Endodermal cell (in vitro differentiated cells): ENCODE measurements around the gene YPEL4. TPM values are rescaled to one million over a fixed set of nuclear protein-coding genes. Genes with fewer than 3 reads are reported as not detected.

Experiments
- DNase-seq: peaks from one replicate; pipeline ENCODE4 v3.0.0-alpha.2; 2017
- H3K27ac ChIP-seq: 2 replicates; pipeline ENCODE4 v1.5.1; 2013; ENCODE audit warnings: mild to moderate bottlenecking, low read depth, low read length, moderate library complexity
- H3K27me3 ChIP-seq: 2 replicates; pipeline ENCODE4 v1.6.1; 2013; ENCODE audit warnings: mild to moderate bottlenecking, low read length, moderate library complexity; ENCODE audit not compliant: insufficient read depth, control insufficient read depth, poor library complexity, severe bottlenecking
- H3K36me3 ChIP-seq: 2 replicates; pipeline ENCODE4 v1.7.0; 2013; ENCODE audit warnings: mild to moderate bottlenecking, low read length, moderate library complexity; ENCODE audit not compliant: control insufficient read depth, insufficient read depth
- H3K4me1 ChIP-seq: one replicate; pipeline ENCODE4 v1.7.0; 2013; ENCODE audit warnings: low read length; ENCODE audit not compliant: control insufficient read depth, insufficient read depth
- H3K4me3 ChIP-seq: 2 replicates; pipeline ENCODE4 v1.5.1; 2013; ENCODE audit warnings: mild to moderate bottlenecking, low read length, moderate library complexity
- H3K9ac ChIP-seq: 2 replicates; pipeline ENCODE4 v1.6.1; 2013; ENCODE audit warnings: mild to moderate bottlenecking, low read length, moderate library complexity; ENCODE audit not compliant: poor library complexity, severe bottlenecking; ENCODE audit errors: extremely low read depth
- H3K9me3 ChIP-seq: 2 replicates; pipeline ENCODE4 v1.6.1; 2013; ENCODE audit warnings: mild to moderate bottlenecking, low read length, moderate library complexity; ENCODE audit not compliant: control insufficient read depth
- H3K27ac Mint-ChIP-seq: 2 replicates; pipeline ENCODE4 v1.8.0; 2020; ENCODE audit warnings: mixed read lengths
- H3K27me3 Mint-ChIP-seq: 2 replicates; pipeline ENCODE4 v1.8.0; 2021; ENCODE audit warnings: mild to moderate bottlenecking, mixed read lengths; ENCODE audit not compliant: insufficient read depth
- H3K36me3 Mint-ChIP-seq: 2 replicates; pipeline ENCODE4 v1.8.0; 2020; ENCODE audit warnings: low read depth, mixed read lengths
- H3K4me1 Mint-ChIP-seq: 2 replicates; pipeline ENCODE4 v1.8.0; 2020; ENCODE audit warnings: mixed read lengths
- H3K4me3 Mint-ChIP-seq: 2 replicates; pipeline ENCODE4 v1.8.0; 2020; ENCODE audit warnings: mild to moderate bottlenecking, moderate library complexity, mixed read lengths
- H3K9me3 Mint-ChIP-seq: 2 replicates; pipeline ENCODE4 v1.8.0; 2020; ENCODE audit warnings: mild to moderate bottlenecking, mixed read lengths
- CTCF ChIP-seq: fragments of 200-600 bp; sonication (generic); conservative IDR thresholded peaks from 2 replicates; pipeline ENCODE4 v1.5.0; 2021; ENCODE audit warnings: antibody characterized with exemption, mild to moderate bottlenecking
- WGBS, 2 experiments: methylation state at CpG; one replicate each; pipeline versions ENCODE4 v1.1.5 to v1.1.7; 2013; ENCODE audit warnings: missing lambda C conversion rate in 2 of 2, mixed read lengths in 1 of 2; ENCODE audit not compliant: insufficient coverage in 1 of 2, insufficient read length in 1 of 2; 5-methylcytosine and 5-hydroxymethylcytosine counted together
- total RNA-seq, 2 donors: library from RNA; stranded (reverse); fragmentation: NEBNext Ultra II Directional in 1 of 2; extraction: Animal tissue kit (Norgen Biotek cat#: 25700) in 1 of 2; gene quantifications; 2 replicates in 1 of 2; 3 replicates in 1 of 2; pipeline ENCODE4 v1.2.1, GENCODE V29; 2021

The YPEL4 gene
- total RNA-seq, 2 donors from 2014 or later, result not detected

GRCh38 chr11:57632116-57632515 lies 17.6 kb downstream of the YPEL4 start:
- Mint-ChIP-seq H3K36me3 (no peaks in the 10 kb centered on the region), H3K4me3 (no peak overlapping the region), H3K9me3 (no peaks in the 10 kb centered on the region), H3K27ac (no peak overlapping the region), H3K27me3 (peaks cover 14% of the 10 kb centered on the region), H3K4me1 (no peaks in the 10 kb centered on the region)
- no peaks in the 10 kb centered on the region for H3K9me3 ChIP-seq
- H3K9ac ChIP-seq, result no peak overlapping the region
- no peaks in the 10 kb centered on the region for H3K4me1 ChIP-seq
- no peak for DNase-seq
- H3K4me3 ChIP-seq, result no peak overlapping the region
- no peaks in the 10 kb centered on the region for H3K27me3 ChIP-seq
- no peaks in the 10 kb centered on the region for H3K36me3 ChIP-seq
- H3K27ac ChIP-seq, result no peak overlapping the region
- 95 to 100% methylated on average over 2 to 5 of the region's 5 CpGs for WGBS, 2 experiments
- TF ChIP-seq CTCF, result no peak

- H3K27me3 ChIP-seq, result no peaks in the 10 kb centered on the region
- no peak overlapping the region for H3K4me3 ChIP-seq
- 80 to 91% methylated on average over 1 to 2 of the region's 2 CpGs for WGBS, 2 experiments
- H3K36me3 Mint-ChIP-seq, result no peaks in the 10 kb centered on the region
- no peak overlapping the region for H3K4me3 Mint-ChIP-seq
- H3K27me3 Mint-ChIP-seq, result peaks cover 14% of the 10 kb centered on the region
- H3K27ac ChIP-seq, result no peak overlapping the region
- no peaks in the 10 kb centered on the region for H3K4me1 Mint-ChIP-seq
- no peak for TF ChIP-seq CTCF
- no peak for DNase-seq
- no peaks in the 10 kb centered on the region for H3K36me3 ChIP-seq
- H3K9me3 Mint-ChIP-seq, result no peaks in the 10 kb centered on the region
- no peaks in the 10 kb centered on the region for H3K9me3 ChIP-seq
- no peak overlapping the region for H3K9ac ChIP-seq
- H3K27ac Mint-ChIP-seq, result no peak overlapping the region
- H3K4me1 ChIP-seq, result no peaks in the 10 kb centered on the region
These were observed 19.5 kb downstream of the YPEL4 start for GRCh38 chr11:57630171-57630570.

GRCh38 chr11:57626895-57627294 lies 22.8 kb downstream of the YPEL4 start:
- H3K27ac ChIP-seq, result no peak overlapping the region
- TF ChIP-seq CTCF, result no peak
- WGBS, 2 experiments, result 89% methylated on average over 1 of the region's 1 CpG; no CpG with 5 or more reads in 1 of the 2 experiments
- no peaks in the 10 kb centered on the region for H3K9me3 Mint-ChIP-seq
- no peaks in the 10 kb centered on the region for H3K36me3 Mint-ChIP-seq
- no peaks in the 10 kb centered on the region for H3K36me3 ChIP-seq
- H3K4me1 Mint-ChIP-seq, result no peaks in the 10 kb centered on the region
- no peaks in the 10 kb centered on the region for H3K27me3 ChIP-seq
- H3K9me3 ChIP-seq, result no peaks in the 10 kb centered on the region
- no peak overlapping the region for H3K4me3 ChIP-seq
- DNase-seq, result no peak
- H3K4me3 Mint-ChIP-seq, result no peak overlapping the region
- H3K4me1 ChIP-seq, result no peaks in the 10 kb centered on the region
- no peak overlapping the region for H3K27ac Mint-ChIP-seq
- peaks cover 5% of the 10 kb centered on the region for H3K27me3 Mint-ChIP-seq
- no peak overlapping the region for H3K9ac ChIP-seq
